A673 (cell line): ENCODE data around the gene CNTNAP4.

Source experiments
- EZH2 ChIP-seq: fragments of 200-600 bp; sonication (generic); IDR thresholded peaks from 2 replicates; pipeline ENCODE4 v1.6.1; 2017; ENCODE audit warnings: borderline replicate concordance, low read depth, mild to moderate bottlenecking, mixed read lengths, antibody characterized with exemption, low read length; ENCODE audit not compliant: poor library complexity, severe bottlenecking
- TF ChIP-seq, protein P1 (sequence below): fragments of 300-800, 200-600 bp; sonication (generic); conservative IDR thresholded peaks from 2 replicates; pipeline ENCODE4 v1.5.1; 2017; ENCODE audit warnings: low read depth, mild to moderate bottlenecking, antibody characterized with exemption, low read length, moderate library complexity, mixed read lengths

DNA sequence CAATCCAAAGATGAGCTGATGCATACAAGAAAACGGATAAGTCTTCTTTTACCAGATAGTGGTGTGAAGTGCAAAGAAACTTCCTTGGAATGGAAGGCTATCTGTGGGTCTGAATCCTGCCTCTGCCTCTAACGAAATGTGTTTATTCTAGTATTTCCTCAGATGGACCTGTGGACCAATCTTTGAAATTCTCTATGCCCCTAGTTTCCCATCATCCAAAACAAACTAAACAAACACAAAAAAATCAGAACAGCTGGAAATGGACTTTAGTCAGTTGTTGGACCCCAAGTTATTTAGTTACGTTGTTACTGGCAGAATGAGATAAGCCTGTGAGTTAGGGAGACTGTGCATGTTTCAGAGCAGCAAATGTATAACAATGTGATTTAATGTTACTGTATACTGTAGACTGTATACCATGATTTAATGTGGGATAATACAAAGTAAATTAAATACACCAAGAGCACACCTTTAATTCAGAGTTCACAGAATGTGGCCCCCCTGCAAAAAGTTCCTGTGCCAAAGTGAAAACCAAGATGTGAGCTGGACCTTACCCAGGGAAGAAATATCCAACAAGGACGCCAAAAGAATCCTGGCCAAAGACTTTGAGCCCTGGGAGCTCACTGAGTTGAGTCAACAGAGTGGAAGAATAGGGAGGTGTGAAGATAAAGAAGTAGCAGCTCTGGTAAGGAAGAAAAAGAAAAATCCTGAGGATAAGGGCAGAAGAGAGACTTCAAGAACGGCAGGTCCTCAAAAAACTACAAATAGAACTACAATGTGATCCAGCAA lies 255.2 kb downstream of the CNTNAP4 start:
- TF ChIP-seq, protein P1, sequence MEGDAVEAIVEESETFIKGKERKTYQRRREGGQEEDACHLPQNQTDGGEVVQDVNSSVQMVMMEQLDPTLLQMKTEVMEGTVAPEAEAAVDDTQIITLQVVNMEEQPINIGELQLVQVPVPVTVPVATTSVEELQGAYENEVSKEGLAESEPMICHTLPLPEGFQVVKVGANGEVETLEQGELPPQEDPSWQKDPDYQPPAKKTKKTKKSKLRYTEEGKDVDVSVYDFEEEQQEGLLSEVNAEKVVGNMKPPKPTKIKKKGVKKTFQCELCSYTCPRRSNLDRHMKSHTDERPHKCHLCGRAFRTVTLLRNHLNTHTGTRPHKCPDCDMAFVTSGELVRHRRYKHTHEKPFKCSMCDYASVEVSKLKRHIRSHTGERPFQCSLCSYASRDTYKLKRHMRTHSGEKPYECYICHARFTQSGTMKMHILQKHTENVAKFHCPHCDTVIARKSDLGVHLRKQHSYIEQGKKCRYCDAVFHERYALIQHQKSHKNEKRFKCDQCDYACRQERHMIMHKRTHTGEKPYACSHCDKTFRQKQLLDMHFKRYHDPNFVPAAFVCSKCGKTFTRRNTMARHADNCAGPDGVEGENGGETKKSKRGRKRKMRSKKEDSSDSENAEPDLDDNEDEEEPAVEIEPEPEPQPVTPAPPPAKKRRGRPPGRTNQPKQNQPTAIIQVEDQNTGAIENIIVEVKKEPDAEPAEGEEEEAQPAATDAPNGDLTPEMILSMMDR = no peak
- TF ChIP-seq EZH2 = no peak
